ENCODE data around the gene ITPRIPL2. TPM values are rescaled to one million over a fixed set of nuclear protein-coding genes. Genes with fewer than 3 reads are reported as not detected.
A peak's percentile ranks its signal among the peaks of the same experiment; 100 is the strongest.

ITPRIPL2 gene
- total and polyA plus RNA-seq, 2 of the 13 experiments (the other 11 are each of a cell fraction or from before 2014, with no cell fraction given): 5.9 to 12.6 TPM

DNA sequence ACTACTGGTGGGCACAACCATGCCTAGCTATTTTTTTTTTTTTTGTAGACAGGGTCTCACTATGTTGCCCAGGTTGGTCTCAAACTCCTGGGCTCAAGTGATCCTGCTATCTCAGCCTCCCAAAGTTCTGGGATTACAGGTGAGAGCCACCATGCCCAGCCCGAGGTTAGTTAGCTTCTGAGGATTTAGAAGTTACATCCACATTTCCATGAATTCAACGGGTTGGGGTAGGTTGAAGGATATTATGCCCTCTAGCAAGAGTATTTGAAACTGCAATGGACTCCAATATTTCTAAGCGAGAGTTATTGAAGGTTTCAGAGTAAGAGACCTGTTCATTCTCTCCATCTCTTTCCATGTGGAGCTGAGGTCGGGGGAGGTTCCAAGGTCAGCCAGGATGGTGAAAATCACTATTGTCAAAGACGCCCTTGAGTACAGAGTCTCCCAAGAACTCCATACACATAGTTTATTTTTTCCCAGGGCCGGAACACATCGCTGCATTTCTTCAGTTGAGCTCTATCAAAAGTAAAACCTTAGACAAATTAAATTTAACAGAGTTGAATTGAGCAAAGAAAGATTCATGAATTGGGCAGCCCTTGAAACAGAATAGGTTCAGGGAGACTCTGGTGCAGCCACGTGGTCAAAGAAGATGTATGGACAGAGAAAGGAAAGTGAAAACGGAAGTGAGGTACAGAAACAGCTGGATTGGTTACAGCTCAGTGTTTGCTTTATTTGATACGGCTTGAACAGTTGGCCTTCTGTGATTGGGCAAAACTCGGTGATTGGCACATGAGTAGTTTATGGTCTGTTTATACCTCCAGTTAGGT, 19.0 kb upstream of the ITPRIPL2 start (continued):
- TF ChIP-seq THRA (CRISPR knock-in tag; IDR thresholded peaks at IDR 0.05; ENCODE audit: borderline replicate concordance): no peak
- TF ChIP-seq, protein P1, sequence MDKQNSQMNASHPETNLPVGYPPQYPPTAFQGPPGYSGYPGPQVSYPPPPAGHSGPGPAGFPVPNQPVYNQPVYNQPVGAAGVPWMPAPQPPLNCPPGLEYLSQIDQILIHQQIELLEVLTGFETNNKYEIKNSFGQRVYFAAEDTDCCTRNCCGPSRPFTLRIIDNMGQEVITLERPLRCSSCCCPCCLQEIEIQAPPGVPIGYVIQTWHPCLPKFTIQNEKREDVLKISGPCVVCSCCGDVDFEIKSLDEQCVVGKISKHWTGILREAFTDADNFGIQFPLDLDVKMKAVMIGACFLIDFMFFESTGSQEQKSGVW (CRISPR knock-in tag; IDR thresholded peaks at IDR 0.05; ENCODE audit: borderline replicate concordance): no peak
- 0 out of 2 replicates have a peak, but pooled peaks have one; percentile 38 for TF ChIP-seq ZNF543 (CRISPR knock-in tag; IDR thresholded peaks at IDR 0.05)
- TF ChIP-seq ZNF510 (CRISPR knock-in tag; IDR thresholded peaks at IDR 0.05; ENCODE audit: low read depth): no peak
- TF ChIP-seq PBX3 (CRISPR knock-in tag; IDR thresholded peaks at IDR 0.05; ENCODE audit: borderline replicate concordance): no peak
- 0 out of 2 replicates have a peak, but pooled peaks have one; percentile 44 for TF ChIP-seq ZNF337 (CRISPR knock-in tag; IDR thresholded peaks at IDR 0.05; ENCODE audit: borderline replicate concordance, low read depth)
- TF ChIP-seq FOXK1 (CRISPR knock-in tag; IDR thresholded peaks at IDR 0.05; ENCODE audit: borderline replicate concordance, low read depth): peak; percentile 75; the same call in 1 of the 2 replicates
- no peak for TF ChIP-seq ZHX1 (CRISPR knock-in tag; IDR thresholded peaks at IDR 0.05; ENCODE audit: low read depth)
- no peak for TF ChIP-seq RELA (CRISPR knock-in tag; IDR thresholded peaks at IDR 0.05)
- no peak for TF ChIP-seq THYN1 (CRISPR knock-in tag; IDR thresholded peaks at IDR 0.05; ENCODE audit: borderline replicate concordance, low read depth)
- 0 out of 2 replicates have a peak, but pooled peaks have one; percentile 38 for TF ChIP-seq ARNTL (CRISPR knock-in tag; IDR thresholded peaks at IDR 0.05)
- no peak for TF ChIP-seq ZNF451 (CRISPR knock-in tag; IDR thresholded peaks at IDR 0.05)
- no peak for TF ChIP-seq ZSCAN30 (CRISPR knock-in tag; IDR thresholded peaks at IDR 0.05)
- TF ChIP-seq CREM (IDR thresholded peaks at IDR 0.05): peak; percentile 40; the same call in 1 of the 2 replicates
- no peak for TF ChIP-seq CREM (CRISPR knock-in tag; IDR thresholded peaks at IDR 0.05)
- TF ChIP-seq E2F1 (CRISPR knock-in tag; IDR thresholded peaks at IDR 0.05): no peak
- no peak for TF ChIP-seq CCDC6 (CRISPR knock-in tag; IDR thresholded peaks at IDR 0.05)
- no peak for TF ChIP-seq CBX5 (CRISPR knock-in tag; IDR thresholded peaks at IDR 0.05; ENCODE audit: borderline replicate concordance)
- no peak for TF ChIP-seq EED (CRISPR knock-in tag; IDR thresholded peaks at IDR 0.05)
- TF ChIP-seq ZBTB7A (CRISPR knock-in tag; IDR thresholded peaks at IDR 0.05): no peak
- TF ChIP-seq, protein P2, sequence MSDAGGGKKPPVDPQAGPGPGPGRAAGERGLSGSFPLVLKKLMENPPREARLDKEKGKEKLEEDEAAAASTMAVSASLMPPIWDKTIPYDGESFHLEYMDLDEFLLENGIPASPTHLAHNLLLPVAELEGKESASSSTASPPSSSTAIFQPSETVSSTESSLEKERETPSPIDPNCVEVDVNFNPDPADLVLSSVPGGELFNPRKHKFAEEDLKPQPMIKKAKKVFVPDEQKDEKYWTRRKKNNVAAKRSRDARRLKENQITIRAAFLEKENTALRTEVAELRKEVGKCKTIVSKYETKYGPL (CRISPR knock-in tag; IDR thresholded peaks at IDR 0.05): no peak

All from HepG2 (cell line).